ENCODE measurements around the gene RIT2.

DNA sequence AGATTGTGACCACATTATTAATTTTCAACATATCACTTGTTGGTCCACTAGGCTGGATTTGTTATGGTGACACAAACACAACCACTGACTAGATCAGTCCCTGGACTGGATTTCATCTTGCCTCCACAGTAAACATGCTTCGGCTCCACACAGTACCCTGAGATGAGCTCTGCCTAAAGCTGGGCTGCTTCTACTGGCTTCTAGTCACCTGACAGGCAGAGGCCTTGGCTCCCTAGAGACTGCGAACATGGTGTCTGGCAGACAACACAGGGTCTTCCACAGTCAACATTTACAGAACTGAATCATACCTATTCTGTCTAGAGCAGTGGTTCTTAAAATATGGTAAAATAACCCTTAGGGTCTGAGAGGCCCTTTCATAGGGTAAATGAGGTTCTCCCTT lies 69.2 kb downstream of the RIT2 start:
- TF ChIP-seq, protein P1, sequence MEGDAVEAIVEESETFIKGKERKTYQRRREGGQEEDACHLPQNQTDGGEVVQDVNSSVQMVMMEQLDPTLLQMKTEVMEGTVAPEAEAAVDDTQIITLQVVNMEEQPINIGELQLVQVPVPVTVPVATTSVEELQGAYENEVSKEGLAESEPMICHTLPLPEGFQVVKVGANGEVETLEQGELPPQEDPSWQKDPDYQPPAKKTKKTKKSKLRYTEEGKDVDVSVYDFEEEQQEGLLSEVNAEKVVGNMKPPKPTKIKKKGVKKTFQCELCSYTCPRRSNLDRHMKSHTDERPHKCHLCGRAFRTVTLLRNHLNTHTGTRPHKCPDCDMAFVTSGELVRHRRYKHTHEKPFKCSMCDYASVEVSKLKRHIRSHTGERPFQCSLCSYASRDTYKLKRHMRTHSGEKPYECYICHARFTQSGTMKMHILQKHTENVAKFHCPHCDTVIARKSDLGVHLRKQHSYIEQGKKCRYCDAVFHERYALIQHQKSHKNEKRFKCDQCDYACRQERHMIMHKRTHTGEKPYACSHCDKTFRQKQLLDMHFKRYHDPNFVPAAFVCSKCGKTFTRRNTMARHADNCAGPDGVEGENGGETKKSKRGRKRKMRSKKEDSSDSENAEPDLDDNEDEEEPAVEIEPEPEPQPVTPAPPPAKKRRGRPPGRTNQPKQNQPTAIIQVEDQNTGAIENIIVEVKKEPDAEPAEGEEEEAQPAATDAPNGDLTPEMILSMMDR (conservative IDR thresholded peaks at IDR 0.05; ENCODE audit: low read depth, low read length): no peak
- TF ChIP-seq RAD21 (IDR thresholded peaks at IDR 0.05; ENCODE audit: low read length) (no peak), POLR2A (IDR thresholded peaks at IDR 0.05; ENCODE audit: low read depth, low read length) (no peak), RFX5 (IDR thresholded peaks at IDR 0.05; ENCODE audit: low read depth, low read length) (no peak), CEBPB (IDR thresholded peaks at IDR 0.05; ENCODE audit: low read depth, low read length) (no peak), SMC3 (IDR thresholded peaks at IDR 0.05; ENCODE audit: low read depth, low read length) (no peak), NFE2L2 (IDR thresholded peaks at IDR 0.05; ENCODE audit: low read depth, low read length) (no peak), MAFK (IDR thresholded peaks at IDR 0.05; ENCODE audit: low read depth, low read length) (no peak)
- TF ChIP-seq, protein P2, sequence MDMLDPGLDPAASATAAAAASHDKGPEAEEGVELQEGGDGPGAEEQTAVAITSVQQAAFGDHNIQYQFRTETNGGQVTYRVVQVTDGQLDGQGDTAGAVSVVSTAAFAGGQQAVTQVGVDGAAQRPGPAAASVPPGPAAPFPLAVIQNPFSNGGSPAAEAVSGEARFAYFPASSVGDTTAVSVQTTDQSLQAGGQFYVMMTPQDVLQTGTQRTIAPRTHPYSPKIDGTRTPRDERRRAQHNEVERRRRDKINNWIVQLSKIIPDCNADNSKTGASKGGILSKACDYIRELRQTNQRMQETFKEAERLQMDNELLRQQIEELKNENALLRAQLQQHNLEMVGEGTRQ (IDR thresholded peaks at IDR 0.05; ENCODE audit: low read depth, low read length): no peak
- TF ChIP-seq, protein P3, sequence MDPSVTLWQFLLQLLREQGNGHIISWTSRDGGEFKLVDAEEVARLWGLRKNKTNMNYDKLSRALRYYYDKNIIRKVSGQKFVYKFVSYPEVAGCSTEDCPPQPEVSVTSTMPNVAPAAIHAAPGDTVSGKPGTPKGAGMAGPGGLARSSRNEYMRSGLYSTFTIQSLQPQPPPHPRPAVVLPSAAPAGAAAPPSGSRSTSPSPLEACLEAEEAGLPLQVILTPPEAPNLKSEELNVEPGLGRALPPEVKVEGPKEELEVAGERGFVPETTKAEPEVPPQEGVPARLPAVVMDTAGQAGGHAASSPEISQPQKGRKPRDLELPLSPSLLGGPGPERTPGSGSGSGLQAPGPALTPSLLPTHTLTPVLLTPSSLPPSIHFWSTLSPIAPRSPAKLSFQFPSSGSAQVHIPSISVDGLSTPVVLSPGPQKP (IDR thresholded peaks at IDR 0.05; ENCODE audit: borderline replicate concordance, low read depth, low read length): no peak
